GM18511 (cell line): ENCODE measurements around the gene DIP2B.

Experiments
- ATAC-seq: cut with Tn5 transposase; IDR thresholded peaks from one replicate; pipeline ENCODE4 v1.9.1; 2021; ENCODE audit warnings: mild to moderate bottlenecking, moderate library complexity; ENCODE audit not compliant: unreplicated experiment

DIP2B gene

GRCh38 chr12:50610171-50610570 lies 105.4 kb downstream of the DIP2B start:
- no peak for ATAC-seq

DNA sequence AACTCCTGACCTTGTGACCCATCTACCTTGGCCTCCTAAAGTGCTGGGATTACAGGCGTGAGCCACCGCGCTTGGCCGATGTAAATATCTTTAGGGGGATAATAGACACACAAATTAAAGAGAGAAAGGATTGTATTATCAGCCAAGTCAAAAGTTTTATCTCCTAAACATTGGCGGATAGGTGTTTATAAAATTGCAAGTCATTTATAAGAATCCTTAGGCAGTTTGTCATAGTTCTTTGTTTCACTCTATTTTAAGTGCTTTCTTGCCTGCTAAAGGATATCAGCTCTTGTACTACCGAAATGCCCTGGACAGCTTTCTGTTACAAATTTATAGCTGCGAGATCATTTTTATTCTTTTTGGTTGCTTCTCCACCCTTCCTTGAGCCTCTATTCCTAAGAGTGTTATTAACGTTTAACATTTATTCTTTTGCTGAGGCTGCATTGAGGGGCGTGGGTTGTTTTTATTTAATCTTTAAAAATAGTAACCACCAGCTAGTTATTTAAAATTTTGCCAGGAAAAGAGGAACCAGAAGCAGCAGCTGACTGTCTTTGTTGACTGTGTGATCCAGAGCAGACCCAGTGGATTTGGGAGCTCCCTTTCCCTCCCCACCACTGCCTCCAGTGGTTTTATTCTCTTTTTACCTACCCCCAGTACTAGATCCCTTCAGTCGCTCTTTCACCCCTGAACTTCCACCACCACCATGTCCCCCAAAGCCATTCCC lies 106.4 kb downstream of the DIP2B start:
- ATAC-seq, result no peak

DNA sequence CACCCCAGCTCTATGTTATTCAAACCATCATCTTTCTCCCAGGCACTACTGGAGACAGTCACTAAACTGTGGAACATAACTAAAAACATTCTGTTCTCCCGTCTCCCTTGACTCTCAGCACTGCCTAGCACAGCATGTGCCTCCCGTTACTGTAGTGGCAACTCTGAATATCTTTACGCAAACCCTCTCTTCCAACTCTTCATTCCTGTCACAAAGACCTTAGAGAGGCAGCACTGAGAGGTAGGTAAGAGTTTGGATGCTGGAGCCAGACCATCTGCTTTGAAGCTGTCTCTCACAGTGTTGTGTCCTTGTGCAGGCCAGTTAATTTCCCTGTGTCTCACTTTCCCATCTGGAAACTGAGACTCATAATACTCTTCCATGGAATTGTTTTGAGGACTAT lies 108.1 kb downstream of the DIP2B start:
- no peak for ATAC-seq

DNA sequence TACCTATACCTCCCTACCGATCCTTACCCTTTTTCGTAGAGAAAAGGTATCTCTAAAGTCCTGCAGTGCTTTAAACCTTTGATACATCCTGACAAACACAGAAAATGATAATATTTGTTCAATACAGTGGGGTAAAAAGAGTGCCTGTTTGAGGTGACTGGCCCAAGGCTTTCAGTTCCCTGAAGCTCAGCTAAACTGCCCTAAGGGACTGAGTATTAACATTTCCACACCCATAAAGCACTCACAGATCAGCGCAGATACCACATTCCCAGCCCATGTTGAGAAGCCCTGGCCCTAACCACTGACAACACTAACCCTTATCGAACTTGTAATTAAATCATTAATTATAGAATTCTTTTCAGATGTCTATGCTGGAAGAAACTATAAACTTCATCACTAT lies 108.7 kb downstream of the DIP2B start:
- ATAC-seq, result no peak

DNA sequence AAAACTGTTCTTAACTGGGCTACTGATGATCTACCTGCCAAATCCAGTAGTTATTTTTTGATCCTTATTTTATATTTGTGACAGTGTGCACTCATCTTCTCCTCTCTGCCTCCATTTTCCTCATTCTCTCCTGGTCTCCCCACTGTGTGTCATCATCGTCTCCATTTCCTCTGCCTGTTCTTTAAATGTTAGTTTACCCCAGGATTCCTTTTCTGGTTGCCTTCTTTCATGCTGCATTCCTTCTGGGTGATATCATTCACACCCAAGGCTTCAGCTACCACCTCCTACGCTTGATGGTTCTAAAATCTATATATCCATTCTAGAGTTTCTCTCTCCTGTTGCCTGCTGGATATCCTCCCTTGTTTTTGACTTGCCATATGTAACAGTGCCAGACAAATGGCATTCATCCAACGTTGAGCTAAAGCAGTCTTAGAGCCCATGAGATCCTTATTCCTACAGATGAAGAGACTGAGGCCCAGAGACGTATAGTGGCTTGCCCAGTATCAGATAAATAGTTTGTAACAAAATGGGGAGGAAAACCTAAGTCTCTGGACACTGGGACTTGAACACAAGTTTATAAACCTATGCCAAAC lies 109.5 kb downstream of the DIP2B start:
- no peak for ATAC-seq

- ATAC-seq, result no peak
Measured at GRCh38 chr12:50615145-50615906, 110.5 kb downstream of the DIP2B start.

- ATAC-seq, result no peak
Measured at GRCh38 chr12:50615907-50616296, 111.1 kb downstream of the DIP2B start.

GRCh38 chr12:50617657-50618056 lies 112.9 kb downstream of the DIP2B start:
- no peak for ATAC-seq

DNA sequence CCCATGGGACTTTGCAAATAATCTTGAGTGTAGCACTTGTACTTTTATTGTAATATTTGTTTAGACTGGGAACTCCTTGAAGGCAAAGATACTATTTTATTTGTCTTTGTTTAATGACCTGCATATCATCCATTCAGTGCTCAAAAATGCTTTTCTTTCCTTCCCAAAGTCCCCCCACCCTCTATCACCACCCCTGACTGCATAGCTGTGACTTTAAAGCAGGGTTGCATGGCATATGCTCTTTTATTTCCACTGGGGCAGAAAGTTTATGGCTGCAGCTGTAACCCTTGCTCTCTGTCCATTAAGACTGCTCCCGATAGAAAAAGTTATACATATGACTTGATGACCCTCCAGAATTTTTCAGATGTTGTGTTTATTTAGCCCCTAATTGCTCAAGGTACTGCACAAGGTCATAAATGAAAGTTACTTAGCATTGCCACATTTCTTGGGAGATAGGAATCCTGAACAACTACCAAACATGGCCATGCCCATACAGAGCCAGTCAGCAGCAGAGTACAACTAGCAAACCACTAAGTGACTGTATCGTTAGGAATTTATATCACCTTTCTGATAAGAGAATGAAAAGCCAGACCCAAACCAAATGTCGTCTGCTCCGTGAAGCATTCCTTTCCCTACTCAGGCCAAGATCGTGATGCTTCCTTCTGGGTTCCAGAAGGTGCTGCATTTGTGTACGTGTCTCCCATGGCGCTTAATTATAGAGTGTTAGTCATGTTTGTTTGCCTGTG lies 114.3 kb downstream of the DIP2B start:
- no peak for ATAC-seq

DNA sequence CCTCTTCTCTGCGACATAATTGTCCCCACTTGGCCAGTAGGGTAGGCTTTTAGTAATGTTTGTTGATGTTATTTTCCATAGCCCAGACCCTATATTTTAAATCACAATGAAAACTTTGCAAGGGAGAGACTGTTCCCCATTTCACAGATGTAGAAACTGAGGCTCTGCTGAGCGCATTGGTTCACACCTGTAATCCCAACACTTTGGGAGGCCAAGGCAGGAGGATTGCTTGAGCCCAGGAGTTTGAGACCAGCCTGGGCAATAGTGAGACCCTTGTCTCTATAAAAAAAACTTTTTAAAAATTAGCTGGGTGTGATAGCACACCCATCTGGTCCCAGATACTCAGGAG lies 114.8 kb downstream of the DIP2B start:
- ATAC-seq, result no peak

DNA sequence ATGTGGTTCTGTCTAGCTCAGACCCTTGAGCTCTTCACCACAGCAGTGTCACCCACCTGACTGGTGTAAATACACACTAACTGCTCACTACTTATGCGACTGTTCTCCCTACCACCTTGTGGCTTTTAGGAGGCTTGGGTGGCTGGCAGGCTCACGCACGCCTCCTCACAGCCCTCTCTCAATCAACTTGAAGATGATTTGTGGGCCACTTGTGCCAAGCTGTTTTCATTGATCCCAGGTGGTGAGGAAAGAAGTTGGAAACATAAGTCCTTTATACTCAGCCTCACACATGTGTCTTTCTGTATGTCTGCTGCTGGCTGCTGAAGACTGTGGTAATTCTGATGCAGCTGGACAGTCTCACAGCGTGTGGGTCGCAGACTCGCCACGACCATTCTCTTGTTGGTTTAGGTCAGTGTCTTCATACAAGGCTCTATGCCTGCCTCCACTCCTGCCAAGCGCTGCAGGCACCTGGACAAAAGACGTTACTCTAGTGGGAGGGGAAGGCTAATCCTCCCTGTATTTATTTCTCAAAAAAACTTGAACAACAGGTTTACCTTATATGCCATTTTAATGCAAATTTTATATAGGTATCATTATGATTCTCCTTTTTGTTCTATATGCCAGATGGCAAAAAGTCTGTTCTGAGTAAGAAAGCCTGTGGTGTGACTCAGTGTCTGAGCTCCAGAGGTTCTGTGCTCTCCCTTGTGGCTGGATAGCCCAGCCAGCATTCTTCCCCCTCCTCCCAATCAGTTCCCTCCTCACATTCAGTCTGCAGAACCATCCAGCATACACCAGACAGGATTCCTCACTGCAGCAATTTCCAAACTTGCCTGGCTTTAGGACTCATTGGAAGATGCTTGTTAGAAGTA lies 115.6 kb downstream of the DIP2B start:
- ATAC-seq, result no peak

- ATAC-seq, result no peak
Measured at GRCh38 chr12:50620978-50621360, 116.2 kb downstream of the DIP2B start.

- no peak for ATAC-seq
Measured at GRCh38 chr12:50621399-50622300, 116.9 kb downstream of the DIP2B start.

GRCh38 chr12:50625029-50625925 lies 120.5 kb downstream of the DIP2B start:
- ATAC-seq, result no peak

GRCh38 chr12:50626026-50626425 lies 121.2 kb downstream of the DIP2B start:
- ATAC-seq, result no peak

- ATAC-seq, result no peak
Measured at GRCh38 chr12:50627491-50627890, 122.7 kb downstream of the DIP2B start.

GRCh38 chr12:50628394-50628793 lies 123.6 kb downstream of the DIP2B start:
- ATAC-seq, result no peak

- no peak for ATAC-seq
Measured at GRCh38 chr12:50633955-50634354, 129.2 kb downstream of the DIP2B start.

DNA sequence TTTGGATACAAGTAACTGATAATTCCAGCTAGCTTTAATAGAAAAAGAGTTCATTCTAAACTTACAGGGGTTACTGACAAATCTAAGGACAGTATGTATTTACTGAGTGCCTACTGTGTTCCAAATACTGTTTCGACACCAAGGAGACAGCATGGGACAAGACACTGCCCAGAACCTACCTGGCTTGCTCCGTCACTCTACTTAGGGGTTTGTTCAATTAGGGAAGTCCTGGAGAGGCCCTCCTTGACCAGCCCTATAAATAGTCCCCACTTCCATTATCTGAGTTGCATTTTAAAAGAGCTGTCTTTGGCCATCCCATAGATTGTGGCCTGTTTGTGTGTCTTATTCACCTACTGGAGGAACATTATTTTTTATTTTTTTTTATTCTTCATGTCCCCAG lies 129.6 kb downstream of the DIP2B start:
- no peak for ATAC-seq
